PC-9 (cell line): ENCODE results near the gene CHRNA3. TPM values are rescaled to one million over a fixed set of nuclear protein-coding genes. Genes with fewer than 3 reads are reported as not detected.

Experiments
- BruUV-seq: library from RNA; stranded (reverse); fragments of 400-500 nt; replicated peaks from 2 replicates; lab custom pipeline; 2021; lab: Mats Ljungman, UMichigan
- CTCF ChIA-PET: fragments of 300-600 bp; sonication (Branson Sonifier 250); formaldehyde crosslinking; loops from one replicate; lab custom pipeline; 2022; ENCODE audit warnings: antibody characterized with exemption; lab: Charles Lee
- POLR2A ChIA-PET: fragments of 300-600 bp; sonication (Branson Sonifier 250); formaldehyde crosslinking; loops from one replicate; lab custom pipeline; 2022; ENCODE audit warnings: antibody characterized with exemption; ENCODE audit not compliant: unreplicated experiment; lab: Charles Lee
- DNase-seq, 2 experiments: peaks; one replicate each; pipeline versions ENCODE4 v3.0.0 to v3.0.0-alpha.2; 2015 to 2022; ENCODE audit warnings: mixed read lengths in 1 of 2
- H2AFZ ChIP-seq: fragments of 200-600 bp; sonication (generic); 2 replicates; pipeline ENCODE4 v1.8.1; 2017; ENCODE audit warnings: antibody characterized with exemption
- H3F3A ChIP-seq: fragments of 200-600 bp; sonication (generic); 2 replicates; pipeline ENCODE4 v1.8.1; 2017; ENCODE audit warnings: antibody characterized with exemption, mild to moderate bottlenecking, low read depth; ENCODE audit not compliant: insufficient read depth
- H3K27ac ChIP-seq: fragments of 200-600 bp; sonication (generic); 2 replicates; pipeline ENCODE4 v1.6.1; 2016; ENCODE audit warnings: mixed run types
- H3K27me3 ChIP-seq: fragments of 200-600 bp; sonication (generic); 2 replicates; pipeline ENCODE4 v1.6.1; 2016; ENCODE audit warnings: low read depth, mixed run types; ENCODE audit not compliant: insufficient read depth
- H3K36me3 ChIP-seq: fragments of 200-600 bp; sonication (generic); 2 replicates; pipeline ENCODE4 v1.6.1; 2016; ENCODE audit warnings: low read depth, mixed run types
- H3K4me1 ChIP-seq: fragments of 200-600 bp; sonication (generic); replicated peaks from 2 replicates; pipeline ENCODE4 v1.6.1; 2016; ENCODE audit warnings: mixed run types; ENCODE audit not compliant: insufficient read depth
- H3K4me2 ChIP-seq: fragments of 200-600 bp; sonication (generic); 2 replicates; pipeline ENCODE4 v1.6.1; 2017; ENCODE audit warnings: mixed run types
- H3K4me3 ChIP-seq: fragments of 200-600 bp; sonication (generic); 2 replicates; pipeline ENCODE4 v1.6.1; 2016; ENCODE audit warnings: mixed run types
- H3K79me2 ChIP-seq: fragments of 200-600 bp; sonication (generic); 2 replicates; pipeline ENCODE4 v1.6.1; 2017; ENCODE audit warnings: low read depth, mixed run types
- H3K9me2 ChIP-seq: fragments of 200-600 bp; sonication (generic); 2 replicates; pipeline ENCODE4 v1.8.1; 2017; ENCODE audit warnings: mild to moderate bottlenecking; ENCODE audit not compliant: insufficient read depth
- H3K9me3 ChIP-seq: fragments of 200-600 bp; sonication (generic); 2 replicates; pipeline ENCODE4 v1.8.1; 2016; ENCODE audit warnings: low read depth; ENCODE audit not compliant: insufficient read depth
- H4K20me1 ChIP-seq: fragments of 200-600 bp; sonication (generic); 2 replicates; pipeline ENCODE4 v1.8.1; 2017; ENCODE audit not compliant: insufficient read depth
- CTCF ChIP-seq: fragments of 200-600 bp; sonication (generic); conservative IDR thresholded peaks from 2 replicates; pipeline ENCODE4 v1.6.1; 2017; ENCODE audit warnings: mixed run types, antibody characterized with exemption, mild to moderate bottlenecking, moderate library complexity
- EZH2 ChIP-seq: fragments of 200-600 bp; sonication (generic); IDR thresholded peaks from 2 replicates; pipeline ENCODE4 v1.8.0; 2017; ENCODE audit warnings: antibody characterized with exemption, low read depth
- intact Hi-C: fragments of 100-400 bp; cut with micrococcal nuclease; formaldehyde crosslinking; loops from one replicate; pipeline ENCODE4 v1.10.0; 2022; ENCODE audit not compliant: unreplicated experiment
- total RNA-seq: library from RNA; stranded (reverse); gene quantifications from 2 replicates; pipeline ENCODE4 v1.2.3, GENCODE V29; 2021

Gene CHRNA3
- total RNA-seq, 1 experiment from 2014 or later, result not detected

GRCh38 chr15:78654272-78654671 is 33.5 kb upstream of the CHRNA3 start:
- Histone ChIP-seq H2AFZ (no peak overlapping the region), H3K9me2 (no peaks in the 10 kb centered on the region), H3K9me3 (no peaks in the 10 kb centered on the region), H3K27me3 (no peaks in the 10 kb centered on the region), H3F3A (no peaks in the 10 kb centered on the region), H4K20me1 (no peaks in the 10 kb centered on the region), H3K4me3 (no peak overlapping the region), H3K4me1 (no peaks in the 10 kb centered on the region), H3K27ac (no peak overlapping the region), H3K79me2 (no peaks in the 10 kb centered on the region), H3K36me3 (no peaks in the 10 kb centered on the region), H3K4me2 (no peak overlapping the region)
- ChIA-PET POLR2A (no interaction called here), CTCF (no interaction called here)
- BruUV-seq, result no TSS peak
- TF ChIP-seq EZH2, result no peak
- no peak for TF ChIP-seq CTCF
- no peak for DNase-seq
- intact Hi-C loops, result no loop called here

- DNase-seq, result no peak
- Histone ChIP-seq H3K9me3 (no peaks in the 10 kb centered on the region), H3K27me3 (no peaks in the 10 kb centered on the region), H3K4me3 (no peak overlapping the region), H3K79me2 (no peaks in the 10 kb centered on the region), H3F3A (no peaks in the 10 kb centered on the region), H3K4me1 (no peaks in the 10 kb centered on the region), H2AFZ (no peak overlapping the region), H3K36me3 (no peaks in the 10 kb centered on the region), H3K27ac (no peak overlapping the region), H3K4me2 (no peak overlapping the region), H3K9me2 (no peaks in the 10 kb centered on the region), H4K20me1 (no peaks in the 10 kb centered on the region)
- BruUV-seq, result no TSS peak
- intact Hi-C loops, result no loop called here
- POLR2A ChIA-PET, result no interaction called here
- no peak for TF ChIP-seq EZH2
- TF ChIP-seq CTCF, result no peak
- CTCF ChIA-PET, result interaction anchor here (0.5 kb wide), 1 partner anchor 72 kb away, joined by 5 read pairs; no protein-coding TSS in a partner anchor
Measured at GRCh38 chr15:78651930-78652615, 31.3 kb upstream of the CHRNA3 start.

- no peaks in the 10 kb centered on the region for H3K36me3 ChIP-seq
- H3K4me3 ChIP-seq, result no peak overlapping the region
- no peak for DNase-seq
- no peaks in the 10 kb centered on the region for H3K9me3 ChIP-seq
- no peak overlapping the region for H2AFZ ChIP-seq
- no peak overlapping the region for H3K4me2 ChIP-seq
- H4K20me1 ChIP-seq, result no peaks in the 10 kb centered on the region
- H3K27me3 ChIP-seq, result no peaks in the 10 kb centered on the region
- H3K4me1 ChIP-seq, result no peaks in the 10 kb centered on the region
- no peaks in the 10 kb centered on the region for H3K79me2 ChIP-seq
- no TSS peak for BruUV-seq
- no peak overlapping the region for H3K27ac ChIP-seq
- no peaks in the 10 kb centered on the region for H3K9me2 ChIP-seq
- intact Hi-C loops, result no loop called here
- no peak for TF ChIP-seq EZH2
- no peak for TF ChIP-seq CTCF
- no peaks in the 10 kb centered on the region for H3F3A ChIP-seq
- ChIA-PET POLR2A (no interaction called here), CTCF (no interaction called here)
Measured at GRCh38 chr15:78651007-78651406, 30.2 kb upstream of the CHRNA3 start.
